Neuronal stem cell (in vitro differentiated cells): ENCODE measurements around the gene FMC1.

Experiments used
- DNase-seq: peaks from one replicate; pipeline ENCODE4 v3.0.0-alpha.2; 2013; ENCODE audit warnings: low spot score
- H2AFZ ChIP-seq: one replicate; pipeline ENCODE4 v1.6.1; 2013; ENCODE audit warnings: mild to moderate bottlenecking, low read length, inconsistent platforms
- H2AK5ac ChIP-seq: 2 replicates; pipeline ENCODE4 v1.6.1; 2013; ENCODE audit warnings: low read depth, mild to moderate bottlenecking, inconsistent platforms, low read length, moderate library complexity, mixed read lengths
- H2BK120ac ChIP-seq: 2 replicates; pipeline ENCODE4 v1.6.1; 2013; ENCODE audit warnings: low read depth, mild to moderate bottlenecking, inconsistent platforms, low read length, moderate library complexity, mixed read lengths
- H2BK12ac ChIP-seq: one replicate; pipeline ENCODE4 v1.6.1; 2013; ENCODE audit warnings: low read length, inconsistent platforms
- H2BK15ac ChIP-seq: 2 replicates; pipeline ENCODE4 v1.6.1; 2013; ENCODE audit warnings: mild to moderate bottlenecking, low read length, inconsistent platforms, mixed read lengths
- H2BK5ac ChIP-seq: one replicate; pipeline ENCODE4 v1.6.1; 2013; ENCODE audit warnings: inconsistent platforms, mild to moderate bottlenecking, low read length, moderate library complexity
- H3K14ac ChIP-seq: one replicate; pipeline ENCODE4 v1.6.1; 2013; ENCODE audit warnings: low read length, inconsistent platforms
- H3K18ac ChIP-seq: 2 replicates; pipeline ENCODE4 v1.6.1; 2013; ENCODE audit warnings: low read length, inconsistent platforms
- H3K23ac ChIP-seq: 2 replicates; pipeline ENCODE4 v1.6.1; 2013; ENCODE audit warnings: low read depth, mild to moderate bottlenecking, mixed read lengths, low read length, inconsistent platforms; ENCODE audit not compliant: poor library complexity
- H3K27ac ChIP-seq: replicated peaks from 3 replicates; pipeline ENCODE4 v1.5.1; 2013; ENCODE audit warnings: low read length, inconsistent platforms
- H3K27me3 ChIP-seq, 3 experiments: 2 replicates each; pipeline ENCODE4 v1.6.1; 2013; ENCODE audit warnings: low read length in 3 of 3, mild to moderate bottlenecking in 2 of 3, inconsistent platforms in 1 of 3, low read depth in 1 of 3, mixed read lengths in 1 of 3, moderate library complexity in 1 of 3; ENCODE audit not compliant: control insufficient read depth in 3 of 3, insufficient read depth in 3 of 3
- H3K36me3 ChIP-seq, 2 donors: replicated peaks in 1 of 2; 2 replicates each; pipeline ENCODE4 v1.6.1; 2013; ENCODE audit warnings: low read length in 2 of 2; ENCODE audit not compliant: control insufficient read depth in 2 of 2, insufficient read depth in 2 of 2
- H3K4ac ChIP-seq: 2 replicates; pipeline ENCODE4 v1.6.1; 2013; ENCODE audit warnings: inconsistent platforms, mild to moderate bottlenecking, low read length, moderate library complexity
- H3K4me1 ChIP-seq, 2 donors: 1 replicate in 1 of 2; 2 replicates in 1 of 2; pipeline ENCODE4 v1.6.1; 2013; ENCODE audit warnings: low read length in 2 of 2, low read depth in 1 of 2; ENCODE audit not compliant: control insufficient read depth in 2 of 2, insufficient read depth in 1 of 2
- H3K4me2 ChIP-seq: one replicate; pipeline ENCODE4 v1.6.1; 2013; ENCODE audit warnings: mild to moderate bottlenecking, low read length, inconsistent platforms; ENCODE audit not compliant: insufficient read depth, poor library complexity, severe bottlenecking
- H3K4me3 ChIP-seq, 2 donors: 2 replicates each; pipeline ENCODE4 v1.5.1; 2013; ENCODE audit warnings: low read length in 2 of 2, mild to moderate bottlenecking in 2 of 2, inconsistent platforms in 1 of 2, moderate library complexity in 1 of 2
- H3K79me1 ChIP-seq: one replicate; pipeline ENCODE4 v1.6.1; 2013; ENCODE audit warnings: low read depth, mild to moderate bottlenecking, inconsistent platforms, low read length, moderate library complexity
- H3K9ac ChIP-seq: one replicate; pipeline ENCODE4 v1.6.1; 2013; ENCODE audit warnings: mild to moderate bottlenecking, low read depth, low read length, inconsistent platforms; ENCODE audit not compliant: poor library complexity
- H3K9me3 ChIP-seq, 2 donors: replicated peaks in 1 of 2; 2 replicates each; pipeline versions ENCODE3 to v1.6.1; 2013; ENCODE audit warnings: low read length in 2 of 2, mild to moderate bottlenecking in 2 of 2, inconsistent platforms in 1 of 2, low read depth in 1 of 2, mixed read lengths in 1 of 2, moderate library complexity in 1 of 2; ENCODE audit not compliant: control insufficient read depth in 2 of 2, insufficient read depth in 1 of 2
- H4K8ac ChIP-seq: one replicate; pipeline ENCODE4 v1.6.1; 2013; ENCODE audit warnings: low read depth, mild to moderate bottlenecking, inconsistent platforms, low read length, moderate library complexity
- H4K91ac ChIP-seq: one replicate; pipeline ENCODE4 v1.6.1; 2013; ENCODE audit warnings: low read length, low read depth, mild to moderate bottlenecking, inconsistent platforms; ENCODE audit not compliant: poor library complexity
- WGBS, 2 donors: extraction: QIAGEN DNeasy Blood & Tissue Kit; methylation state at CpG; one replicate each; pipeline ENCODE4 v1.1.7; 2013; ENCODE audit warnings: missing lambda C conversion rate in 2 of 2, mixed read lengths in 1 of 2; ENCODE audit not compliant: insufficient read length in 2 of 2, insufficient replicate concordance in 1 of 2; ENCODE audit errors: extremely low coverage in 2 of 2; 5-methylcytosine and 5-hydroxymethylcytosine counted together

Gene FMC1

DNA sequence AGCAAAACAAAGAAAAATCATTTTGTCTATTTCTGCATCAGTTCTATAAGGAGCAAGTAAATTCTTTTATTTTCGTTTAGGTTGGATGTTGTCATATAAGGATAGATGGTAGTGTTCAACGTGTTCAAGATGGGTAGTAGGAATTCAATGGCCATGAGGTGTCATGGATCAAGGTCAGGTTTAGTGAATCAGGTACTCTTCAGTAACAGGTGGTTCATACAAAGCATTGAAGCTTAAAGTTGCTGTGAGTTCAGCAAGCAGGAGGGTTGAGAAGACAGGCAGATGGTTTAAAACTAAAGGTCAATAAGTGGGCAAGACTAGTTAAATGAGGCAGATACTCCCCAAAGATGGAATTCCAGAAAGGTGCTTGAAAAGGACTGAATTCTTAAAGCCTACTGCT, 24.2 kb downstream of the FMC1 start:
- Histone ChIP-seq H2BK15ac (no peak overlapping the region), H3K36me3 (peaks cover 2 to 78% of the 10 kb centered on the region in 2 donors), H3K4ac (no peak overlapping the region), H3K9ac (no peak overlapping the region), H3K14ac (no peak overlapping the region), H3K27me3 (no peaks in the 10 kb centered on the region), H2BK5ac (no peak overlapping the region), H4K8ac (no peak overlapping the region), H2AK5ac (no peak overlapping the region), H3K23ac (no peak overlapping the region), H2AFZ (no peak overlapping the region), H4K91ac (no peak overlapping the region), H3K18ac (no peak overlapping the region), H3K9me3 (no peaks in the 10 kb centered on the region), H3K4me2 (no peak overlapping the region), H3K4me1 (peaks cover 2 to 4% of the 10 kb centered on the region in 2 donors), H2BK12ac (no peak overlapping the region), H3K27ac (no peak overlapping the region), H3K79me1 (peaks cover 4% of the 10 kb centered on the region), H2BK120ac (no peak overlapping the region), H3K4me3 (no peak overlapping the region)
- no peak for DNase-seq
- no CpG with 5 or more reads among the region's 2 CpGs for WGBS, 2 donors

DNA sequence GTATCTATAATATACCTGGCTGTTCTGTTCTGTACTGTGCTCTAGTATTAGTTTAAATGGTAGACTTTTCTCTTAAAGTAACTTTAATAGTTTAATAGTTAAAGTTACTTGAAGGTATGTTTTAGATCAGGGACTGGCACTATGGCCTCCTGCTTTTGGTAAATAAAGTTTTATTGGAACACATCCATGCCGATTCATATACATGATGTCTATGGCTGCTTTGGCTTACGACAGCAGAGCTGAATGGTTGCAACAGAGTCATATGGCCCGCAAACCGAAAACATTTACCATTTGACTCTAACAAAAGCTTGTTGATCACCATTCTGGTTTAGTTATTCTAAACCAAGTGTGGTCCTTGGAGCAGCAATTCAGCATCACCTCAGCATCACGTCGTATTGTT, 25.3 kb downstream of the FMC1 start:
- Histone ChIP-seq H3K18ac (no peak overlapping the region), H3K9me3 (no peaks in the 10 kb centered on the region), H3K9ac (no peak overlapping the region), H3K4me3 (no peak overlapping the region), H3K14ac (no peak overlapping the region), H2AK5ac (no peak overlapping the region), H3K27me3 (no peaks in the 10 kb centered on the region), H3K36me3 (peaks cover 4 to 87% of the 10 kb centered on the region in 2 donors), H4K91ac (no peak overlapping the region), H2BK15ac (no peak overlapping the region), H3K4me1 (peaks cover 2 to 10% of the 10 kb centered on the region in 2 donors), H3K23ac (no peak overlapping the region), H2BK120ac (no peak overlapping the region), H3K27ac (no peak overlapping the region), H2BK12ac (no peak overlapping the region), H4K8ac (no peak overlapping the region), H3K4me2 (no peak overlapping the region), H3K4ac (no peak overlapping the region), H3K79me1 (peaks cover 4% of the 10 kb centered on the region), H2BK5ac (no peak overlapping the region), H2AFZ (no peak overlapping the region)
- no CpG with 5 or more reads among the region's 6 CpGs for WGBS, 2 donors
- no peak for DNase-seq

DNA sequence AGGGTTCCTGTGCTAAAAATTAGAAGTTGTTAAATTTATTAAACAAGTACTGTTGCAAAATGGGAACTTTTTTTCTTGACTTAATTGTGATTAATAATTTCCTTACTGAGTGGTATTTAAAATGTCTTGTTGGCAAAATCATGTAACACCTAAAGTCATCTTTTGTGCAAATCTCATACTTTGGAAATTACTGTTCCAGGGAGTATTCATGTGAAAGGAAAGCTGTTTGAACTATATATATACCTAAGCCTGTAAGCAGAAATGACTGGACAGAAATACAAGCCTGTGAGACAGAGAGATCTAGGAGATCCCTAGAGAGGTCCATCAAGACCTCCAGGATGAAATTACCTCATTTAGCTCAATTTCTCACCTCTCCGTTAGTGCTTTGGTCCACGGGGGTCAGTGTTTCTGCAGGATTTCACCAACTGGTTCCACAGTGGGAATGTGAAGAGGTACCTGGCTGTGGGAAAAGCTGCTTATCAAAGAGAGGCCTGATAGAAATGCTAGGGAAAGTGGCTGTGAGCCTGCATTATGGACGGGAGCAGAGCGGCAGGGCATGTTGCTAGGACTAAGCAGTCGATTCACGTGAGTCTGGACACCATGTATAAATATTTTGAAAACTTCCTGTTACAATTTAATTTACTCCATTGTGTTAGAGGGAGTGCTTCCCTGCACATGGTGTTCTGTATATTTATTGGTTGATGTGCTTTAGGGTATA, 26.5 kb downstream of the FMC1 start:
- no peak overlapping the region for H3K4me2 ChIP-seq
- H4K91ac ChIP-seq: no peak overlapping the region
- H3K36me3 ChIP-seq: peaks cover 4 to 95% of the 10 kb centered on the region in 2 donors
- no peak overlapping the region for H2BK15ac ChIP-seq
- H2BK5ac ChIP-seq: no peak overlapping the region
- no peak overlapping the region for H2BK12ac ChIP-seq
- no peak overlapping the region for H4K8ac ChIP-seq
- H3K27me3 ChIP-seq: no peaks in the 10 kb centered on the region
- peaks cover 0 to 7% of the 10 kb centered on the region in 2 donors for H3K4me1 ChIP-seq
- H2AFZ ChIP-seq: no peak overlapping the region
- WGBS, 2 donors: no CpG with 5 or more reads among the region's 6 CpGs
- no peak overlapping the region for H3K9ac ChIP-seq
- no peak for DNase-seq
- H3K27ac ChIP-seq: peak overlapping the region; percentile 19
- no peak overlapping the region for H3K14ac ChIP-seq
- H3K4ac ChIP-seq: no peak overlapping the region
- no peak overlapping the region for H3K4me3 ChIP-seq
- peak overlapping the region; percentile 34 for H3K23ac ChIP-seq
- no peak overlapping the region for H2BK120ac ChIP-seq
- peaks cover 4% of the 10 kb centered on the region for H3K79me1 ChIP-seq
- no peaks in the 10 kb centered on the region for H3K9me3 ChIP-seq
- H3K18ac ChIP-seq: no peak overlapping the region
- no peak overlapping the region for H2AK5ac ChIP-seq

DNA sequence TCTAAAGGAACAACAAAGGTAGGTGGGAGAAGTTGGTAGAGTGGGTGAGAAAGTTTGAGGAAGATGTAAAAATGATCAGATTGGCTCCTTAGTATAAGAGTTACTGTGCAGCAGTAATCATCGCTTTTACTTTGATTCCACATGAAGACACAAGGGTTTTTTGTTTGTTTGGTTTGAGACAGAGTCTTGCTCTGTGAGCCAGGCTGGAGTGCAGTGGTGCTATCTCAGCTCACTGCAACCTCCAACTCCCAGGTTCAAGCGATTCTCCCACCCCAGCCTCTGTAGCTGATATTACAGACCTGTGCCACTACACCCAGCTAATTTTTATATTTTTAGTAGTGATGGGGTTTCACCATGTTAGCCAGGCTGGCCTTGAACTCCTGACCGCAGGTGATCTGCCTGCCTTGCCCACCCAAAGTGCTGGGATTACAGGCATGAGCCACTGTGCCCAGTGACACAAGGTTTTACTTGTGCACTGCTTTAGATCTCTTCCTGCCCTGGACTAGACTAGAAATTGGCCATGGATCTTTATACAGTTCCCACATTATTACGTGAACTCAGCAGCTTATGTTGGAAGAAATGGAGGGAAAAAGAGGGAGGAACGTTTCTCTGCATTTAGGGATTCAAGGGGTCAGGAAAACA, 29.3 kb downstream of the FMC1 start:
- no peak overlapping the region for H3K18ac ChIP-seq
- no peak overlapping the region for H4K91ac ChIP-seq
- H2BK120ac ChIP-seq: no peak overlapping the region
- no CpG with 5 or more reads among the region's 5 CpGs for WGBS, 2 donors
- no peak overlapping the region for H2BK12ac ChIP-seq
- H2BK15ac ChIP-seq: no peak overlapping the region
- no peak overlapping the region for H2AFZ ChIP-seq
- no peaks in the 10 kb centered on the region for H3K79me1 ChIP-seq
- H3K4me1 ChIP-seq: peaks cover 0 to 7% of the 10 kb centered on the region in 2 donors
- H4K8ac ChIP-seq: no peak overlapping the region
- DNase-seq: no peak
- no peak overlapping the region for H2BK5ac ChIP-seq
- H3K23ac ChIP-seq: no peak overlapping the region
- H3K4me2 ChIP-seq: no peak overlapping the region
- no peak overlapping the region for H3K27ac ChIP-seq
- H3K4me3 ChIP-seq: no peak overlapping the region
- H3K36me3 ChIP-seq: peaks cover 4 to 92% of the 10 kb centered on the region in 2 donors
- no peak overlapping the region for H3K14ac ChIP-seq
- H3K4ac ChIP-seq: no peak overlapping the region
- no peaks in the 10 kb centered on the region for H3K9me3 ChIP-seq
- no peak overlapping the region for H2AK5ac ChIP-seq
- H3K9ac ChIP-seq: no peak overlapping the region
- H3K27me3 ChIP-seq: no peaks in the 10 kb centered on the region
